GM06990 (cell line): Measurements from ENCODE around the gene CALML5.

Experiments
- DNase-seq: peaks from one replicate; pipeline ENCODE4 v3.0.0-alpha.2; 2011; ENCODE audit not compliant: insufficient read length; ENCODE audit errors: extremely low read depth
- H3K27me3 ChIP-seq: replicated peaks from 2 replicates; pipeline ENCODE4 v1.6.0; 2011; ENCODE audit warnings: low read length; ENCODE audit not compliant: control insufficient read depth, insufficient read depth
- H3K36me3 ChIP-seq: 2 replicates; pipeline ENCODE4 v1.5.1; 2011; ENCODE audit warnings: low read length; ENCODE audit not compliant: control insufficient read depth, insufficient read depth
- H3K4me3 ChIP-seq: replicated peaks from 2 replicates; pipeline ENCODE4 v1.5.1; 2011; ENCODE audit warnings: low read depth, mild to moderate bottlenecking, control low read depth, low read length
- TF ChIP-seq, protein P1 (sequence below): IDR thresholded peaks from 2 replicates; pipeline ENCODE4 v1.5.1; 2011; ENCODE audit warnings: low read length, control low read depth, mild to moderate bottlenecking, inconsistent platforms; ENCODE audit not compliant: insufficient read depth, poor library complexity, severe bottlenecking

Gene CALML5

GRCh38 chr10:5523796-5524574 is 24.6 kb upstream of the CALML5 start:
- Histone ChIP-seq H3K36me3 (no peaks in the 10 kb centered on the region), H3K4me3 (no peak overlapping the region), H3K27me3 (peaks cover 4% of the 10 kb centered on the region)
- TF ChIP-seq, protein P1, sequence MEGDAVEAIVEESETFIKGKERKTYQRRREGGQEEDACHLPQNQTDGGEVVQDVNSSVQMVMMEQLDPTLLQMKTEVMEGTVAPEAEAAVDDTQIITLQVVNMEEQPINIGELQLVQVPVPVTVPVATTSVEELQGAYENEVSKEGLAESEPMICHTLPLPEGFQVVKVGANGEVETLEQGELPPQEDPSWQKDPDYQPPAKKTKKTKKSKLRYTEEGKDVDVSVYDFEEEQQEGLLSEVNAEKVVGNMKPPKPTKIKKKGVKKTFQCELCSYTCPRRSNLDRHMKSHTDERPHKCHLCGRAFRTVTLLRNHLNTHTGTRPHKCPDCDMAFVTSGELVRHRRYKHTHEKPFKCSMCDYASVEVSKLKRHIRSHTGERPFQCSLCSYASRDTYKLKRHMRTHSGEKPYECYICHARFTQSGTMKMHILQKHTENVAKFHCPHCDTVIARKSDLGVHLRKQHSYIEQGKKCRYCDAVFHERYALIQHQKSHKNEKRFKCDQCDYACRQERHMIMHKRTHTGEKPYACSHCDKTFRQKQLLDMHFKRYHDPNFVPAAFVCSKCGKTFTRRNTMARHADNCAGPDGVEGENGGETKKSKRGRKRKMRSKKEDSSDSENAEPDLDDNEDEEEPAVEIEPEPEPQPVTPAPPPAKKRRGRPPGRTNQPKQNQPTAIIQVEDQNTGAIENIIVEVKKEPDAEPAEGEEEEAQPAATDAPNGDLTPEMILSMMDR = no peak
- no peak for DNase-seq

- DNase-seq = no peak
- Histone ChIP-seq H3K36me3 (no peaks in the 10 kb centered on the region), H3K27me3 (peaks cover 3% of the 10 kb centered on the region), H3K4me3 (no peak overlapping the region)
- TF ChIP-seq, protein P1 = no peak
Observed at GRCh38 chr10:5522913-5523560, 23.7 kb upstream of the CALML5 start.

- no peak overlapping the region for H3K4me3 ChIP-seq
- TF ChIP-seq, protein P1 = no peak
- peaks cover 3% of the 10 kb centered on the region for H3K27me3 ChIP-seq
- H3K36me3 ChIP-seq = no peaks in the 10 kb centered on the region
- no peak for DNase-seq
Observed at GRCh38 chr10:5519054-5519453, 19.7 kb upstream of the CALML5 start.

DNA sequence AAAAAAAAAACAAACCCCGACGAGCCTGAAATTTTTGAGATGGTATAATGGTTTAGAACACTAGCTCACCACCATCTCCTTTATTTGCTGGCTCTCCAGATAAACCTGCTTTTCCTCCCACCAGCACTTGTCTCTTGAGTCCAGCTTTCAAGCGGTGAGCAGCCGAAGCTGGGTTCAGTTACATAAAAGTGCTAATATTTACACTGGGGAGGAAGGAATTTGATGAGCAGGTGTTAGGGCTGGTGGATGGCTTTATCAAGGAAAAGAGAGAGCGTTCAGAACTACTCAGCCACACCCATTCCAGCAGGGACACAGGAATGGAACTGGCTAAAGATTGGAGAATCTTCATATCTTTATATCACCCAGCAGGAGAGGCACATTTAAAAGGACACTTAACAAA is 18.8 kb upstream of the CALML5 start:
- no peak for DNase-seq
- TF ChIP-seq, protein P1 = no peak
- Histone ChIP-seq H3K4me3 (no peak overlapping the region), H3K36me3 (no peaks in the 10 kb centered on the region), H3K27me3 (peaks cover 3% of the 10 kb centered on the region)

GRCh38 chr10:5517546-5517945 is 18.2 kb upstream of the CALML5 start:
- DNase-seq = no peak
- no peak overlapping the region for H3K4me3 ChIP-seq
- H3K36me3 ChIP-seq = no peaks in the 10 kb centered on the region
- TF ChIP-seq, protein P1 = no peak
- peaks cover 3% of the 10 kb centered on the region for H3K27me3 ChIP-seq
